A549 treated with Hydrocortisone at 1 μM for 4 hours (cell line): ENCODE measurements around the gene UROD. TPM values are rescaled to one million over a fixed set of nuclear protein-coding genes. Genes with fewer than 3 reads are reported as not detected.

Experiments used
- total RNA-seq: library from RNA; stranded (reverse); fragments of 200-300 nt; extraction: Qiagen RNA extraction; gene quantifications from 5 replicates; pipeline ENCODE4 v1.2.3, GENCODE V29; 2022

Gene UROD
- 46.1 to 52.4 TPM (median 47.5 TPM) in 5 replicates for total RNA-seq

DNA sequence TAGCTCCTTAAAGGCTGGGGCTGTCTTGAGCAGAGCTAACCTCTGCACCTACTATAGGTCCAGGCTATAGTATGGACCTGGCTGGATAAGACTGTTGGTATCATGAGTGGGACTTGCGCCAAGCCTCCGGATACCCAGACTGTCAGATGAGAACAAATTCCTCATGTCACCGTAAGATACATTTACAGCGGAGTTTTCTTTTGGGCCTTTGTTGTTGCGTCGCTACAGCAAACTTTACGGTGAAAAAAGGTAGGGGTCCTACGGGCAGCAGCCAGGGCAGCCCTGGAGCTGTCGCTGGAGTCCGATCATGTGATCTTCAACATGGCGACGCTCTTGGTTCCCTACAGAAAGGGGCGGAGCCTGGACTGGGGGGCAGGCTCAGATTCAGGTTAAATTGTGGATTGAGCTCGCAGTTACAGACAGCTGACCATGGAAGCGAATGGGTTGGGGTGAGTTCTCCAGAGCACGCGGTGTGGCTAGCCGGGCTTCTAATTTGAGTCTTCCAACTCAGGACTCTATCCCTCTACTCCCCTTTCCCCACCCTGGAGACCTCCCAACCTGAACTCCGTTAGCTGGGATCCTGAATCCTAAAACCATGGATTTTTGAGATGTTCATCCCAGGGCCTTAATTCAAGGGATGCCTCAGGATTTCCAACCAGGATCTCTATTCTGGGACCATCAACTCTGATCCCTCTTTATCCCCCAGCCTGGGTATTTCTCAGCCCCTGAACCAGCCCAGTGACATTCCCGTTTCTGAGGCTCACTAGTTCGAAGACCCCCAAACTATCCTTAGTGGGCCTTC is at the start of gene UROD:
UROD (plus strand) TSS at position 418 of the 802 bp plus-strand sequence; CDS start at position 430, 12 bp downstream.

DNA sequence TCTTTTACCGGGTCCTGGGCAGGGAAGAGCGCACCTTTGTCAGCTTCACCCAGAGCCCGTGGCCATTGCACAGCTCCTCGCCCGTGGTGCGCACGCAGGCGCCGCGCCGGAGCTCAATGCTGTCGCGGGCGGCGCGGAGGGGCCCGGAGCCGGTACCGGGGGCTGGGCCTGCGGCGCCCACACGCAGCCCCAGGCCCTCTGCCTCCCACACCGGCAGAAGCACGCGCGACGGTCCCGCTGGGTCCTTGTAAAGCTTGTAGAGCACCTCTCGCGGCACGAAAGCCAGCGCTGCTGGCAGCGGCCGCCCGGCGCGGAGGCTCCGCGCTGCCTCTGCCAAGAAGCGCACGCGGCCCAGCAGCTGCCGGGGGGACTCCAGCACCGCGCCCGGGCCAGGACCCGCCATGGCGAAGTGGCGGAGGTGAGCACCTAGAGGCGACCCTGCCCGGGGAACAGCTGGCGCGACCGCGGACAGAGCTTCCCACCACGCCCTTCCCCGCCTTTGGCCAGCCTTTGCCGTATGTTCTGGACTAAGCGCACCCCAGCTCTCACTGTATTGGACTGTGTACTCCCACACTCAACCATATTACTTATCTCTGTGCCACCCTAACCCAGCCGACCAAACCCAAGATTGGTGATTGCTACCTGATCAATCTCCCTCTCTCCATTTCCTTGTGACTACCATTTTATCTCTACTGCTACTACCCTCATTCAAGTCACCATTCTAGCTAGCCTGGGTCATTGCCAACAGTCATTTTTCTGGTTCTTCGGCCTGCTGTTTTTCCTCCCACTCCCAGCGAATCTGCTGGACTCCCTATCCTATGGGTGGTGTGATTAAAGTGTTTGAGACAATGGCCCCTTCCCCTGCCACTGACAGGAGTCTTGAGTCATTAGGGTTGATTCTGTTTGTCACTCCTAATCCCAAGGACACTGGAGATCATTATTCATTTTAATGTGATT is 921 bp upstream of the UROD start, which contains the start of gene HECTD3:
HECTD3 (minus strand) TSS at position 470 of the 957 bp plus-strand sequence; CDS start at position 403, 67 bp downstream.

Other genes starting within 250 kb of the UROD start
- gene RPS8, start 236.7 kb upstream of the UROD start, total RNA-seq, result 1,477 to 1,763 TPM (median 1,692 TPM) in 5 replicates
- gene BEST4, start 224.1 kb upstream of the UROD start, total RNA-seq, result 0.23 to 0.37 TPM (median 0.32 TPM) in 5 replicates
- 12.9 to 18.3 TPM (median 16.1 TPM) in 5 replicates for gene PLK3, start 211.9 kb upstream of the UROD start, total RNA-seq
- gene DYNLT4, start 204.9 kb upstream of the UROD start, total RNA-seq, result 0.32 to 1.0 TPM (median 0.67 TPM) in 5 replicates
- gene BTBD19, start 203.7 kb upstream of the UROD start, total RNA-seq, result 1.9 to 3.2 TPM (median 2.3 TPM) in 5 replicates
- 0.14 to 0.27 TPM (median 0.22 TPM) in 5 replicates for gene PTCH2, start 169.0 kb upstream of the UROD start, total RNA-seq
- gene EIF2B3, start 25.7 kb upstream of the UROD start, total RNA-seq, result 16.6 to 20.7 TPM (median 16.9 TPM) in 5 replicates
- 16.2 to 19.0 TPM (median 17.3 TPM) in 5 replicates for gene HECTD3, start 930 bp upstream of the UROD start, total RNA-seq
- 0.59 to 0.67 TPM (median 0.64 TPM) in 5 replicates for gene ZSWIM5, start 194.4 kb downstream of the UROD start, total RNA-seq